Trophoblast cell (in vitro differentiated cells and primary cell): ENCODE data around the gene ANXA8.
"Not testable (repeated sequence)": the region's sequence is repeated elsewhere in the genome, so short reads cannot be mapped to it uniquely, and the experiment has no call there.

Source experiments
- DNase-seq, 2 donors: peaks; one replicate each; pipeline ENCODE4 v3.0.0-alpha.2; 2016
- H2AFZ ChIP-seq: 2 replicates; pipeline ENCODE4 v1.6.1; 2013; ENCODE audit warnings: low read length, moderate library complexity, mild to moderate bottlenecking; ENCODE audit not compliant: insufficient read depth, poor library complexity
- H2AK5ac ChIP-seq: 2 replicates; pipeline ENCODE4 v1.6.1; 2013; ENCODE audit warnings: mild to moderate bottlenecking, low read length
- H2BK120ac ChIP-seq: 2 replicates; pipeline ENCODE4 v1.6.1; 2013; ENCODE audit warnings: low read length, mild to moderate bottlenecking, moderate library complexity; ENCODE audit not compliant: insufficient read depth, poor library complexity
- H2BK12ac ChIP-seq: 2 replicates; pipeline ENCODE4 v1.6.1; 2013; ENCODE audit warnings: mild to moderate bottlenecking, low read length, moderate library complexity
- H2BK5ac ChIP-seq: 2 replicates; pipeline ENCODE4 v1.6.1; 2013; ENCODE audit warnings: low read length, low read depth, moderate library complexity, mild to moderate bottlenecking; ENCODE audit not compliant: poor library complexity
- H3K14ac ChIP-seq: 2 replicates; pipeline ENCODE4 v1.6.1; 2013; ENCODE audit warnings: mild to moderate bottlenecking, low read length
- H3K18ac ChIP-seq: 2 replicates; pipeline ENCODE4 v1.6.1; 2013; ENCODE audit warnings: mild to moderate bottlenecking, low read length
- H3K23ac ChIP-seq: 2 replicates; pipeline ENCODE4 v1.6.1; 2013; ENCODE audit warnings: low read length
- H3K27ac ChIP-seq: 2 replicates; pipeline ENCODE4 v1.5.1; 2013; ENCODE audit warnings: low read depth, mild to moderate bottlenecking, inconsistent platforms, low read length, moderate library complexity
- H3K27me3 ChIP-seq: 2 replicates; pipeline ENCODE4 v1.6.1; 2013; ENCODE audit warnings: inconsistent platforms, mild to moderate bottlenecking, low read length, moderate library complexity; ENCODE audit not compliant: insufficient read depth
- H3K36me3 ChIP-seq, 2 experiments: 1 replicate in 1 of 2; 2 replicates in 1 of 2; pipeline ENCODE4 v1.6.1; 2013; ENCODE audit warnings: low read length in 2 of 2, mild to moderate bottlenecking in 2 of 2, moderate library complexity in 1 of 2; ENCODE audit not compliant: insufficient read depth in 2 of 2, control insufficient read depth in 1 of 2
- H3K4ac ChIP-seq: 2 replicates; pipeline ENCODE4 v1.6.1; 2013; ENCODE audit warnings: low read depth, mild to moderate bottlenecking, low read length, moderate library complexity
- H3K4me1 ChIP-seq, 2 experiments: 1 replicate in 1 of 2; 2 replicates in 1 of 2; pipeline ENCODE4 v1.6.1; 2013; ENCODE audit warnings: low read length in 2 of 2, mild to moderate bottlenecking in 2 of 2, moderate library complexity in 1 of 2; ENCODE audit not compliant: insufficient read depth in 2 of 2, control insufficient read depth in 1 of 2
- H3K4me2 ChIP-seq: 2 replicates; pipeline ENCODE4 v1.6.1; 2013; ENCODE audit warnings: inconsistent platforms, mild to moderate bottlenecking, low read length, moderate library complexity
- H3K4me3 ChIP-seq: 2 replicates; pipeline ENCODE4 v1.5.1; 2013; ENCODE audit warnings: mild to moderate bottlenecking, low read depth, low read length, inconsistent platforms
- H3K79me1 ChIP-seq: one replicate; pipeline ENCODE4 v1.6.1; 2013; ENCODE audit warnings: low read length
- H3K79me2 ChIP-seq: 2 replicates; pipeline ENCODE4 v1.6.1; 2013; ENCODE audit warnings: low read length, mild to moderate bottlenecking; ENCODE audit not compliant: control insufficient read depth, insufficient read depth, poor library complexity
- H3K9ac ChIP-seq: 2 replicates; pipeline ENCODE4 v1.6.1; 2013; ENCODE audit warnings: mild to moderate bottlenecking, low read length
- H3K9me3 ChIP-seq: 2 replicates; pipeline ENCODE4 v1.6.1; 2013; ENCODE audit warnings: low read depth, mild to moderate bottlenecking, control low read depth, inconsistent platforms, low read length; ENCODE audit not compliant: insufficient read depth
- H4K12ac ChIP-seq: 2 replicates; pipeline ENCODE4 v1.6.1; 2013; ENCODE audit warnings: low read depth, mild to moderate bottlenecking, low read length, moderate library complexity
- H4K8ac ChIP-seq: 2 replicates; pipeline ENCODE4 v1.6.1; 2013; ENCODE audit warnings: low read depth, mild to moderate bottlenecking, low read length, moderate library complexity
- H4K91ac ChIP-seq: one replicate; pipeline ENCODE4 v1.6.1; 2013; ENCODE audit warnings: low read depth, mild to moderate bottlenecking, low read length, moderate library complexity
- WGBS: extraction: QIAGEN DNeasy Blood & Tissue Kit; methylation state at CpG from one replicate; pipeline ENCODE4 v1.1.7; 2013; ENCODE audit warnings: missing lambda C conversion rate; ENCODE audit not compliant: insufficient read length, insufficient coverage; ENCODE audit errors: extremely low coverage; 5-methylcytosine and 5-hydroxymethylcytosine counted together

Gene ANXA8

GRCh38 chr10:47478114-47478513 is 5.8 kb downstream of the ANXA8 start:
- H3K18ac ChIP-seq, H3K9ac ChIP-seq, H3K4ac ChIP-seq, H4K8ac ChIP-seq, H4K91ac ChIP-seq, H3K9me3 ChIP-seq, H2AK5ac ChIP-seq, H3K27me3 ChIP-seq, H2BK5ac ChIP-seq, H3K27ac ChIP-seq, H2BK120ac ChIP-seq, H2BK12ac ChIP-seq, H2AFZ ChIP-seq, H3K4me1 ChIP-seq, H3K4me3 ChIP-seq, H3K79me2 ChIP-seq, H3K36me3 ChIP-seq, DNase-seq, H3K79me1 ChIP-seq, H4K12ac ChIP-seq, H3K23ac ChIP-seq, H3K4me2 ChIP-seq, H3K14ac ChIP-seq: not testable (repeated sequence)
- no CpG with 5 or more reads among the region's 5 CpGs for WGBS

- H2BK12ac ChIP-seq, H3K23ac ChIP-seq, H3K4me2 ChIP-seq, H3K79me2 ChIP-seq, H3K4ac ChIP-seq, H3K4me1 ChIP-seq, H3K18ac ChIP-seq, H3K27ac ChIP-seq, H2AK5ac ChIP-seq, H2BK5ac ChIP-seq, H3K4me3 ChIP-seq, H3K9ac ChIP-seq, H2AFZ ChIP-seq, H3K79me1 ChIP-seq, H3K27me3 ChIP-seq, DNase-seq, H3K14ac ChIP-seq, H4K12ac ChIP-seq, H3K9me3 ChIP-seq, H3K36me3 ChIP-seq, H2BK120ac ChIP-seq: not testable (repeated sequence)
- WGBS, result no CpG with 5 or more reads among the region's 11 CpGs
- peak overlapping the region; percentile 28 for H4K8ac ChIP-seq
- peak overlapping the region; percentile 6 for H4K91ac ChIP-seq
Measured at GRCh38 chr10:47477078-47477477, 6.8 kb downstream of the ANXA8 start.

- H3K9ac ChIP-seq, H3K4me1 ChIP-seq, H2BK5ac ChIP-seq, H2AK5ac ChIP-seq, H3K36me3 ChIP-seq, H2BK12ac ChIP-seq, H3K23ac ChIP-seq, DNase-seq, H3K9me3 ChIP-seq, H3K79me1 ChIP-seq, H3K27ac ChIP-seq, H3K18ac ChIP-seq, H2AFZ ChIP-seq, H3K79me2 ChIP-seq, H2BK120ac ChIP-seq, H4K8ac ChIP-seq, H3K4ac ChIP-seq, H3K4me2 ChIP-seq, H4K12ac ChIP-seq, H3K27me3 ChIP-seq, H3K14ac ChIP-seq, H4K91ac ChIP-seq, H3K4me3 ChIP-seq: not testable (repeated sequence)
- no CpG with 5 or more reads among the region's 5 CpGs for WGBS
Measured at GRCh38 chr10:47475101-47475500, 8.8 kb downstream of the ANXA8 start.

GRCh38 chr10:47473516-47473915 is 10.4 kb downstream of the ANXA8 start:
- not testable (repeated sequence) for H3K18ac ChIP-seq

More at GRCh38 chr10:47473516-47473915, 10.4 kb downstream of the ANXA8 start:
- not testable (repeated sequence) for H3K79me2 ChIP-seq, H3K9me3 ChIP-seq, H2BK12ac ChIP-seq, H3K4me1 ChIP-seq, H3K4me3 ChIP-seq, H4K12ac ChIP-seq, H4K91ac ChIP-seq, H3K27me3 ChIP-seq, H3K23ac ChIP-seq, H3K4ac ChIP-seq, H3K9ac ChIP-seq, H3K79me1 ChIP-seq, H2BK5ac ChIP-seq, H4K8ac ChIP-seq, H2AFZ ChIP-seq, H3K4me2 ChIP-seq, H3K14ac ChIP-seq, H3K36me3 ChIP-seq, DNase-seq, H2AK5ac ChIP-seq, H2BK120ac ChIP-seq, H3K27ac ChIP-seq
- WGBS, result no CpG with 5 or more reads among the region's 7 CpGs
